Testis (tissue), 2 donors: ENCODE results near the gene CPZ.

Experiments
- CTCF ChIP-seq, 3 experiments: fragments of 450-650 bp in 2 of 3; fragments of 200-600 bp in 1 of 3; sonication (generic) in 1 of 3; IDR thresholded peaks; one replicate each; pipeline ENCODE4 v1.5.1; 2016 to 2019; ENCODE audit warnings: antibody characterized with exemption in 3 of 3, mild to moderate bottlenecking in 2 of 3, moderate library complexity in 1 of 3
- POLR2A ChIP-seq: fragments of 450-650 bp; IDR thresholded peaks from one replicate; pipeline ENCODE4 v1.6.1; 2017; ENCODE audit warnings: antibody characterized with exemption, mild to moderate bottlenecking, moderate library complexity

GRCh38 chr4:8656185-8656517, 63.6 kb downstream of the CPZ start:
- TF ChIP-seq CTCF (IDR thresholded peaks at IDR 0.05) = no peak
- no peak for TF ChIP-seq POLR2A
